Kidney epithelial cell (primary cell): ENCODE measurements around the gene WFIKKN1. TPM values are rescaled to one million over a fixed set of nuclear protein-coding genes. Genes with fewer than 3 reads are reported as not detected.

Experiments used
- DNase-seq: peaks from one replicate; pipeline ENCODE4 v3.0.0-alpha.2; 2010; ENCODE audit warnings: low read depth
- H3K27me3 ChIP-seq: 2 replicates; pipeline ENCODE4 v1.6.0; 2011; ENCODE audit warnings: low read length; ENCODE audit not compliant: control insufficient read depth, insufficient read depth
- H3K36me3 ChIP-seq: 2 replicates; pipeline ENCODE4 v1.5.1; 2011; ENCODE audit warnings: low read length; ENCODE audit not compliant: control insufficient read depth, insufficient read depth
- H3K4me3 ChIP-seq: 2 replicates; pipeline ENCODE4 v1.5.1; 2011; ENCODE audit warnings: low read depth, mild to moderate bottlenecking, control low read depth, low read length
- total RNA-seq: library from RNA; depleted of rRNA; stranded (reverse); fragments of >200 nt; gene quantifications from 2 replicates; pipeline ENCODE4 v1.2.3, GENCODE V29; 2015
- TF ChIP-seq, protein P1 (sequence below): IDR thresholded peaks from 2 replicates; pipeline ENCODE4 v1.5.1; 2011; ENCODE audit warnings: mild to moderate bottlenecking, moderate library complexity, low read length, control low read depth, inconsistent platforms; ENCODE audit not compliant: insufficient read depth, poor library complexity, severe bottlenecking

WFIKKN1 gene
- total RNA-seq, 1 donor from 2014 or later = 0.08 TPM

DNA sequence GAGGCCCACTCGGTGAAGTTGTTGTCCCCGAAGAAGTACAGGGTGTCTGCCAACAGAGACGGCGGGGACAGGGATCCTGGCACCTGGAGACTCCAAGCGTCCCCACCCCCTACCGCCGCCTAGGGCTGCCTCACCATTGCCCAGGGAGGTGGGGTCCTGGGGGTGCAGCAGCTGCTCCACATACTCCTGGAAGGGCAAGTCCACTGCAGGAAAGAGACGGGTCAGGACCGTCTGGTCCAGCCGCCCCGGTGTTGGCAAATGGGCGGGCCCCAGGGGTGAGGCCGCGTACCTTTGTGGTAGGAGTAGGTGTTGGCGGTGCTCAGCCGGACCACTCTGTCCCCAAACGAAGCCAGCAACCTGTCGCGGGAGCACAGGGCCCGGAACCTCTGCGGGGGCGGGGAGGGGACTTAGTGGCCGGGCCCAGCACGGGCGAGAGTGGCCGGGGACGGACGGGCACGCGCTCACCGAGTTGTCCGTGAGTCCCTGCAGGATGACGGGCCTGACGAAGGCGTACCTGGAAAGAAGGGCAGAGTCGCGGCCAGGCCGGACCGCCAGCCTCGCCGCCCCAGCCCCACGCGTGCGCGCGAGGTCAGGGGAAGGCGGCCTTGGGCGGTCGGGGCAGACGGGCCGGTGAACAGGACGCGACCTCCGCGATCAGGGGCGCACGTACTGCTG, 52.7 kb downstream of the WFIKKN1 start:
- TF ChIP-seq, protein P1, sequence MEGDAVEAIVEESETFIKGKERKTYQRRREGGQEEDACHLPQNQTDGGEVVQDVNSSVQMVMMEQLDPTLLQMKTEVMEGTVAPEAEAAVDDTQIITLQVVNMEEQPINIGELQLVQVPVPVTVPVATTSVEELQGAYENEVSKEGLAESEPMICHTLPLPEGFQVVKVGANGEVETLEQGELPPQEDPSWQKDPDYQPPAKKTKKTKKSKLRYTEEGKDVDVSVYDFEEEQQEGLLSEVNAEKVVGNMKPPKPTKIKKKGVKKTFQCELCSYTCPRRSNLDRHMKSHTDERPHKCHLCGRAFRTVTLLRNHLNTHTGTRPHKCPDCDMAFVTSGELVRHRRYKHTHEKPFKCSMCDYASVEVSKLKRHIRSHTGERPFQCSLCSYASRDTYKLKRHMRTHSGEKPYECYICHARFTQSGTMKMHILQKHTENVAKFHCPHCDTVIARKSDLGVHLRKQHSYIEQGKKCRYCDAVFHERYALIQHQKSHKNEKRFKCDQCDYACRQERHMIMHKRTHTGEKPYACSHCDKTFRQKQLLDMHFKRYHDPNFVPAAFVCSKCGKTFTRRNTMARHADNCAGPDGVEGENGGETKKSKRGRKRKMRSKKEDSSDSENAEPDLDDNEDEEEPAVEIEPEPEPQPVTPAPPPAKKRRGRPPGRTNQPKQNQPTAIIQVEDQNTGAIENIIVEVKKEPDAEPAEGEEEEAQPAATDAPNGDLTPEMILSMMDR = no peak
- DNase-seq = no peak
- Histone ChIP-seq H3K36me3 (peaks cover 1% of the 10 kb centered on the region), H3K4me3 (peak overlapping the region; percentile 81), H3K27me3 (no peaks in the 10 kb centered on the region)

Other genes with a start within 250 kb of the WFIKKN1 start
- gene PGAP6, start 249.0 kb upstream of the WFIKKN1 start, total RNA-seq = 114 and 160 TPM in 2 replicates
- 97.2 and 126 TPM in 2 replicates for gene NME4, start 233.8 kb upstream of the WFIKKN1 start, total RNA-seq
- gene DECR2, start 229.1 kb upstream of the WFIKKN1 start, total RNA-seq = 15.1 and 27.0 TPM in 2 replicates
- gene RAB11FIP3, start 205.3 kb upstream of the WFIKKN1 start, total RNA-seq = 34.5 and 36.2 TPM in 2 replicates
- gene CAPN15, start 103.3 kb upstream of the WFIKKN1 start, total RNA-seq = 47.1 and 54.5 TPM in 2 replicates
- gene PRR35, start 70.6 kb upstream of the WFIKKN1 start, total RNA-seq = not detected in 2 replicates
- 0.46 and 2.3 TPM in 2 replicates for gene NHLRC4, start 64.0 kb upstream of the WFIKKN1 start, total RNA-seq
- gene PIGQ, start 61.0 kb upstream of the WFIKKN1 start, total RNA-seq = 54.9 and 63.1 TPM in 2 replicates
- gene RAB40C, start 40.9 kb upstream of the WFIKKN1 start, total RNA-seq = 16.5 and 26.9 TPM in 2 replicates
- gene METTL26, start 5.3 kb downstream of the WFIKKN1 start, total RNA-seq = 170 and 203 TPM in 2 replicates
- 41.7 and 59.8 TPM in 2 replicates for gene MCRIP2, start 10.8 kb downstream of the WFIKKN1 start, total RNA-seq
- 17.0 and 21.0 TPM in 2 replicates for gene WDR90, start 18.4 kb downstream of the WFIKKN1 start, total RNA-seq
- 68.0 and 76.8 TPM in 2 replicates for gene RHOT2, start 37.1 kb downstream of the WFIKKN1 start, total RNA-seq
- gene RHBDL1, start 44.7 kb downstream of the WFIKKN1 start, total RNA-seq = 0.88 and 0.96 TPM in 2 replicates
- gene STUB1, start 49.4 kb downstream of the WFIKKN1 start, total RNA-seq = 133 and 179 TPM in 2 replicates
- gene JMJD8, start 53.3 kb downstream of the WFIKKN1 start, total RNA-seq = 59.4 and 72.8 TPM in 2 replicates
- 22.0 and 23.9 TPM in 2 replicates for gene WDR24, start 59.4 kb downstream of the WFIKKN1 start, total RNA-seq
- gene FBXL16, start 74.8 kb downstream of the WFIKKN1 start, total RNA-seq = 0.17 and 0.82 TPM in 2 replicates
- 116 and 161 TPM in 2 replicates for gene METRN, start 84.1 kb downstream of the WFIKKN1 start, total RNA-seq
- 42.4 and 61.9 TPM in 2 replicates for gene ANTKMT, start 90.2 kb downstream of the WFIKKN1 start, total RNA-seq
- 2.5 and 6.1 TPM in 2 replicates for gene CCDC78, start 95.5 kb downstream of the WFIKKN1 start, total RNA-seq
- gene HAGHL, start 96.1 kb downstream of the WFIKKN1 start, total RNA-seq = 17.7 and 18.8 TPM in 2 replicates
- gene CIAO3, start 110.0 kb downstream of the WFIKKN1 start, total RNA-seq = 34.5 and 40.3 TPM in 2 replicates
- 8.6 and 14.2 TPM in 2 replicates for gene MSLN, start 129.7 kb downstream of the WFIKKN1 start, total RNA-seq
- 42.0 and 51.7 TPM in 2 replicates for gene RPUSD1, start 157.4 kb downstream of the WFIKKN1 start, total RNA-seq
- 20.8 and 23.9 TPM in 2 replicates for gene CHTF18, start 157.6 kb downstream of the WFIKKN1 start, total RNA-seq
- not detected in 2 replicates for gene GNG13, start 169.7 kb downstream of the WFIKKN1 start, total RNA-seq